ENCODE measurements around the gene KRT14.

DNA sequence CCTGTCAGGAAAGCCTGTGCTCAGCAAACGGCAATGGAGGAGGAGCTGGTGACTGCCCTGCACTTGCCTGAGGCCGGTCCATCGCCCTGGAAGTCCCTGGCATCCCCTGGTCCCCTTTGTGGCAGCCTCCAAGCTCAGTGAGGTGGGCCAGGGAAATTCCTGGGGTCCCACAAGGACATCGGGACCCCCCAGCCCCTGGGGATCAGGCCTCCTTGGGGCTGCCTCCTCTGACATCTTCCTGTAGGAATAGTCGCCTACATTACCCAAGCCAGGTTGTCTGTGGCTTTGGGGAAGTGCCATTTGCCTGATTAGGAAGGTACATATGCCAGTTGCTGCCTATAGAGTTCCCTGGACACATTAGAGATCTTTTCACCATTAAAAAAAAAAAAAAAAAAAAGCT is 7.7 kb downstream of the KRT14 start:
- TF ChIP-seq, protein P1, sequence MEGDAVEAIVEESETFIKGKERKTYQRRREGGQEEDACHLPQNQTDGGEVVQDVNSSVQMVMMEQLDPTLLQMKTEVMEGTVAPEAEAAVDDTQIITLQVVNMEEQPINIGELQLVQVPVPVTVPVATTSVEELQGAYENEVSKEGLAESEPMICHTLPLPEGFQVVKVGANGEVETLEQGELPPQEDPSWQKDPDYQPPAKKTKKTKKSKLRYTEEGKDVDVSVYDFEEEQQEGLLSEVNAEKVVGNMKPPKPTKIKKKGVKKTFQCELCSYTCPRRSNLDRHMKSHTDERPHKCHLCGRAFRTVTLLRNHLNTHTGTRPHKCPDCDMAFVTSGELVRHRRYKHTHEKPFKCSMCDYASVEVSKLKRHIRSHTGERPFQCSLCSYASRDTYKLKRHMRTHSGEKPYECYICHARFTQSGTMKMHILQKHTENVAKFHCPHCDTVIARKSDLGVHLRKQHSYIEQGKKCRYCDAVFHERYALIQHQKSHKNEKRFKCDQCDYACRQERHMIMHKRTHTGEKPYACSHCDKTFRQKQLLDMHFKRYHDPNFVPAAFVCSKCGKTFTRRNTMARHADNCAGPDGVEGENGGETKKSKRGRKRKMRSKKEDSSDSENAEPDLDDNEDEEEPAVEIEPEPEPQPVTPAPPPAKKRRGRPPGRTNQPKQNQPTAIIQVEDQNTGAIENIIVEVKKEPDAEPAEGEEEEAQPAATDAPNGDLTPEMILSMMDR (IDR thresholded peaks at IDR 0.05; ENCODE audit: low read length) = no peak
- TF ChIP-seq EZH2 (optimal IDR thresholded peaks at IDR 0.05; ENCODE audit: low read depth, low read length) (no peak), EZH2phosphoT487 (IDR thresholded peaks at IDR 0.05; ENCODE audit: low read length) (no peak)
